ENCODE data around the gene PLOD2. TPM values are rescaled to one million over a fixed set of nuclear protein-coding genes. Genes with fewer than 3 reads are reported as not detected.

The PLOD2 gene
- total RNA-seq, 1 experiment from 2014 or later, result 36.6 TPM

DNA sequence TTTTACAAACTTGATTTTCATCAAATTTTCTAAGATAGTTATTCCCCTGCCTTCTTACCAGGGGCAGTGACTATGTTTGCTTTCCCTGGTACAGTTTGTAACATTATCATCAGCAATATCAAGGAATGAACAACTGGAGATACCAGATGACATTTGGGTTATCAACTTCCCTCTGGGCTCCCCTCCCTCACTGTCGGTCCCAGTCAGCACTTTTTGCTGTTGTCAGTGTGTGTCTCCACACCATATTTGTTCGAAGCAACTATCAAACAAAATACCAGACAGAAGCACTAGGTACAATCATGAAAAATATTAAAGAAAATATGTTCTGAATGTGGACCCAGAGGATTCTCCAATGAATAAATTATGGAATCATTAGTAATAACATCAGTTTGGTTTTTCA is 75.3 kb downstream of the PLOD2 start (continued):
- TF ChIP-seq, protein P1, sequence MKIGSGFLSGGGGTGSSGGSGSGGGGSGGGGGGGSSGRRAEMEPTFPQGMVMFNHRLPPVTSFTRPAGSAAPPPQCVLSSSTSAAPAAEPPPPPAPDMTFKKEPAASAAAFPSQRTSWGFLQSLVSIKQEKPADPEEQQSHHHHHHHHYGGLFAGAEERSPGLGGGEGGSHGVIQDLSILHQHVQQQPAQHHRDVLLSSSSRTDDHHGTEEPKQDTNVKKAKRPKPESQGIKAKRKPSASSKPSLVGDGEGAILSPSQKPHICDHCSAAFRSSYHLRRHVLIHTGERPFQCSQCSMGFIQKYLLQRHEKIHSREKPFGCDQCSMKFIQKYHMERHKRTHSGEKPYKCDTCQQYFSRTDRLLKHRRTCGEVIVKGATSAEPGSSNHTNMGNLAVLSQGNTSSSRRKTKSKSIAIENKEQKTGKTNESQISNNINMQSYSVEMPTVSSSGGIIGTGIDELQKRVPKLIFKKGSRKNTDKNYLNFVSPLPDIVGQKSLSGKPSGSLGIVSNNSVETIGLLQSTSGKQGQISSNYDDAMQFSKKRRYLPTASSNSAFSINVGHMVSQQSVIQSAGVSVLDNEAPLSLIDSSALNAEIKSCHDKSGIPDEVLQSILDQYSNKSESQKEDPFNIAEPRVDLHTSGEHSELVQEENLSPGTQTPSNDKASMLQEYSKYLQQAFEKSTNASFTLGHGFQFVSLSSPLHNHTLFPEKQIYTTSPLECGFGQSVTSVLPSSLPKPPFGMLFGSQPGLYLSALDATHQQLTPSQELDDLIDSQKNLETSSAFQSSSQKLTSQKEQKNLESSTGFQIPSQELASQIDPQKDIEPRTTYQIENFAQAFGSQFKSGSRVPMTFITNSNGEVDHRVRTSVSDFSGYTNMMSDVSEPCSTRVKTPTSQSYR (CRISPR knock-in tag; IDR thresholded peaks at IDR 0.05), result no peak
- TF ChIP-seq ATF1 (CRISPR knock-in tag; IDR thresholded peaks at IDR 0.05) (no peak), ZNF138 (CRISPR knock-in tag; conservative IDR thresholded peaks at IDR 0.05) (no peak)
- TF ChIP-seq, protein P2, sequence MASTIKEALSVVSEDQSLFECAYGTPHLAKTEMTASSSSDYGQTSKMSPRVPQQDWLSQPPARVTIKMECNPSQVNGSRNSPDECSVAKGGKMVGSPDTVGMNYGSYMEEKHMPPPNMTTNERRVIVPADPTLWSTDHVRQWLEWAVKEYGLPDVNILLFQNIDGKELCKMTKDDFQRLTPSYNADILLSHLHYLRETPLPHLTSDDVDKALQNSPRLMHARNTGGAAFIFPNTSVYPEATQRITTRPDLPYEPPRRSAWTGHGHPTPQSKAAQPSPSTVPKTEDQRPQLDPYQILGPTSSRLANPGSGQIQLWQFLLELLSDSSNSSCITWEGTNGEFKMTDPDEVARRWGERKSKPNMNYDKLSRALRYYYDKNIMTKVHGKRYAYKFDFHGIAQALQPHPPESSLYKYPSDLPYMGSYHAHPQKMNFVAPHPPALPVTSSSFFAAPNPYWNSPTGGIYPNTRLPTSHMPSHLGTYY (CRISPR knock-in tag; IDR thresholded peaks at IDR 0.05), result no peak
- TF ChIP-seq, protein P3, sequence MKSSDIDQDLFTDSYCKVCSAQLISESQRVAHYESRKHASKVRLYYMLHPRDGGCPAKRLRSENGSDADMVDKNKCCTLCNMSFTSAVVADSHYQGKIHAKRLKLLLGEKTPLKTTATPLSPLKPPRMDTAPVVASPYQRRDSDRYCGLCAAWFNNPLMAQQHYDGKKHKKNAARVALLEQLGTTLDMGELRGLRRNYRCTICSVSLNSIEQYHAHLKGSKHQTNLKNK (CRISPR knock-in tag; IDR thresholded peaks at IDR 0.05), result no peak

DNA sequence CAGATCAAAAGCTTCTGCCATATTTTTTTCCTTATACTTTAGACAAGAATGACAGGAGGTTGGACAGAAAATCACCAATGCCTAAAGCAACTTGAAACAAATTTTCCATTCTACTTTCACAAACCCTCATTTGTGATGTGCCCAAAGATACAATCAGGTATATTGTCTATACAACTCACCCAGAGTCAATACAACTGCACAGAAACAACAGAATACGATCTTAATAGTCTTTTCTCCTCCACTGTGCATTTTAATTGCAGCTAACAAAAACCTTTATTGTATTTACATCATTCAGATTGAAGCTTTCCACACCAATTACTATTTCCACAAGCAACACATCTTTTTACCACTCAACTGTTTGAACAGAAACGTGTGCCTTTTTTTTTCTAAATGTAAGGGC is 80.4 kb downstream of the PLOD2 start:
- H3K4me3 Mint-ChIP-seq, result no peak overlapping the region
- peak overlapping the region; percentile 20; the same call in 1 of the 2 replicates for H3K27ac Mint-ChIP-seq
- ATAC-seq (no peak), DNase-seq (ENCODE audit: low spot score) (no peak)
- H3K36me3 Mint-ChIP-seq, result peaks cover 8% of the 10 kb centered on the region
- CTCF ChIA-PET, result interaction anchor here (2.1 kb wide), 1 partner anchor 109 kb away, joined by 6 read pairs; no protein-coding TSS in a partner anchor
- POLR2A ChIA-PET, result no interaction called here
- peaks cover 7% of the 10 kb centered on the region for H3K9me3 Mint-ChIP-seq
- H3K27me3 Mint-ChIP-seq (ENCODE audit: low read depth), result no peaks in the 10 kb centered on the region
- H3K4me1 Mint-ChIP-seq, result 0 out of 2 replicates have a peak, but pooled peaks cover 4% of the 10 kb centered on the region
- no peak for TF ChIP-seq TP53 (CRISPR knock-in tag; IDR thresholded peaks at IDR 0.05)
- TF ChIP-seq CBFB (CRISPR knock-in tag; IDR thresholded peaks at IDR 0.05; ENCODE audit: low read depth), result no peak
- TF ChIP-seq, protein P4, sequence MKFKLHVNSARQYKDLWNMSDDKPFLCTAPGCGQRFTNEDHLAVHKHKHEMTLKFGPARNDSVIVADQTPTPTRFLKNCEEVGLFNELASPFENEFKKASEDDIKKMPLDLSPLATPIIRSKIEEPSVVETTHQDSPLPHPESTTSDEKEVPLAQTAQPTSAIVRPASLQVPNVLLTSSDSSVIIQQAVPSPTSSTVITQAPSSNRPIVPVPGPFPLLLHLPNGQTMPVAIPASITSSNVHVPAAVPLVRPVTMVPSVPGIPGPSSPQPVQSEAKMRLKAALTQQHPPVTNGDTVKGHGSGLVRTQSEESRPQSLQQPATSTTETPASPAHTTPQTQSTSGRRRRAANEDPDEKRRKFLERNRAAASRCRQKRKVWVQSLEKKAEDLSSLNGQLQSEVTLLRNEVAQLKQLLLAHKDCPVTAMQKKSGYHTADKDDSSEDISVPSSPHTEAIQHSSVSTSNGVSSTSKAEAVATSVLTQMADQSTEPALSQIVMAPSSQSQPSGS (CRISPR knock-in tag; IDR thresholded peaks at IDR 0.05; ENCODE audit: borderline replicate concordance, low read depth), result no peak
- TF ChIP-seq, protein P5, sequence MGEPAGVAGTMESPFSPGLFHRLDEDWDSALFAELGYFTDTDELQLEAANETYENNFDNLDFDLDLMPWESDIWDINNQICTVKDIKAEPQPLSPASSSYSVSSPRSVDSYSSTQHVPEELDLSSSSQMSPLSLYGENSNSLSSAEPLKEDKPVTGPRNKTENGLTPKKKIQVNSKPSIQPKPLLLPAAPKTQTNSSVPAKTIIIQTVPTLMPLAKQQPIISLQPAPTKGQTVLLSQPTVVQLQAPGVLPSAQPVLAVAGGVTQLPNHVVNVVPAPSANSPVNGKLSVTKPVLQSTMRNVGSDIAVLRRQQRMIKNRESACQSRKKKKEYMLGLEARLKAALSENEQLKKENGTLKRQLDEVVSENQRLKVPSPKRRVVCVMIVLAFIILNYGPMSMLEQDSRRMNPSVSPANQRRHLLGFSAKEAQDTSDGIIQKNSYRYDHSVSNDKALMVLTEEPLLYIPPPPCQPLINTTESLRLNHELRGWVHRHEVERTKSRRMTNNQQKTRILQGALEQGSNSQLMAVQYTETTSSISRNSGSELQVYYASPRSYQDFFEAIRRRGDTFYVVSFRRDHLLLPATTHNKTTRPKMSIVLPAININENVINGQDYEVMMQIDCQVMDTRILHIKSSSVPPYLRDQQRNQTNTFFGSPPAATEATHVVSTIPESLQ (CRISPR knock-in tag; IDR thresholded peaks at IDR 0.05), result no peak
- TF ChIP-seq NR3C1 (CRISPR knock-in tag; conservative IDR thresholded peaks at IDR 0.05; ENCODE audit: low read depth), result no peak
- no peak for TF ChIP-seq ZNF317 (CRISPR knock-in tag; IDR thresholded peaks at IDR 0.05; ENCODE audit: borderline replicate concordance, low read depth)
- TF ChIP-seq SP1 (CRISPR knock-in tag; conservative IDR thresholded peaks at IDR 0.05), result no peak
- TF ChIP-seq, protein P6, sequence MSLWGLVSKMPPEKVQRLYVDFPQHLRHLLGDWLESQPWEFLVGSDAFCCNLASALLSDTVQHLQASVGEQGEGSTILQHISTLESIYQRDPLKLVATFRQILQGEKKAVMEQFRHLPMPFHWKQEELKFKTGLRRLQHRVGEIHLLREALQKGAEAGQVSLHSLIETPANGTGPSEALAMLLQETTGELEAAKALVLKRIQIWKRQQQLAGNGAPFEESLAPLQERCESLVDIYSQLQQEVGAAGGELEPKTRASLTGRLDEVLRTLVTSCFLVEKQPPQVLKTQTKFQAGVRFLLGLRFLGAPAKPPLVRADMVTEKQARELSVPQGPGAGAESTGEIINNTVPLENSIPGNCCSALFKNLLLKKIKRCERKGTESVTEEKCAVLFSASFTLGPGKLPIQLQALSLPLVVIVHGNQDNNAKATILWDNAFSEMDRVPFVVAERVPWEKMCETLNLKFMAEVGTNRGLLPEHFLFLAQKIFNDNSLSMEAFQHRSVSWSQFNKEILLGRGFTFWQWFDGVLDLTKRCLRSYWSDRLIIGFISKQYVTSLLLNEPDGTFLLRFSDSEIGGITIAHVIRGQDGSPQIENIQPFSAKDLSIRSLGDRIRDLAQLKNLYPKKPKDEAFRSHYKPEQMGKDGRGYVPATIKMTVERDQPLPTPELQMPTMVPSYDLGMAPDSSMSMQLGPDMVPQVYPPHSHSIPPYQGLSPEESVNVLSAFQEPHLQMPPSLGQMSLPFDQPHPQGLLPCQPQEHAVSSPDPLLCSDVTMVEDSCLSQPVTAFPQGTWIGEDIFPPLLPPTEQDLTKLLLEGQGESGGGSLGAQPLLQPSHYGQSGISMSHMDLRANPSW (CRISPR knock-in tag; conservative IDR thresholded peaks at IDR 0.05; ENCODE audit: low read depth), result no peak
- TF ChIP-seq ZNF396 (CRISPR knock-in tag; IDR thresholded peaks at IDR 0.05; ENCODE audit: borderline replicate concordance), result no peak
- TF ChIP-seq, protein P7, sequence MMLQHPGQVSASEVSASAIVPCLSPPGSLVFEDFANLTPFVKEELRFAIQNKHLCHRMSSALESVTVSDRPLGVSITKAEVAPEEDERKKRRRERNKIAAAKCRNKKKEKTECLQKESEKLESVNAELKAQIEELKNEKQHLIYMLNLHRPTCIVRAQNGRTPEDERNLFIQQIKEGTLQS (CRISPR knock-in tag; conservative IDR thresholded peaks at IDR 0.05), result no peak
